Panc1 (cell line): Measurements from ENCODE around the gene ARHGEF10L.

Source experiments
- POLR2AphosphoS5 ChIP-seq: IDR thresholded peaks from 2 replicates; pipeline ENCODE4 v1.6.1; 2012; ENCODE audit warnings: mild to moderate bottlenecking, low read depth, low read length, moderate library complexity
- SIN3A ChIP-seq: IDR thresholded peaks from 2 replicates; pipeline ENCODE4 v1.6.1; 2012; ENCODE audit warnings: low read depth, mild to moderate bottlenecking, low read length, moderate library complexity, borderline replicate concordance; ENCODE audit not compliant: insufficient read depth
- TCF7L2 ChIP-seq: IDR thresholded peaks from 2 replicates; pipeline ENCODE4 v1.6.1; 2011; ENCODE audit warnings: mild to moderate bottlenecking, low read depth, low read length, inconsistent platforms
- TF ChIP-seq, protein P1 (sequence below): fragments of 450-650 bp; IDR thresholded peaks from 2 replicates; pipeline ENCODE4 v1.5.1; 2017; ENCODE audit warnings: mild to moderate bottlenecking

DNA sequence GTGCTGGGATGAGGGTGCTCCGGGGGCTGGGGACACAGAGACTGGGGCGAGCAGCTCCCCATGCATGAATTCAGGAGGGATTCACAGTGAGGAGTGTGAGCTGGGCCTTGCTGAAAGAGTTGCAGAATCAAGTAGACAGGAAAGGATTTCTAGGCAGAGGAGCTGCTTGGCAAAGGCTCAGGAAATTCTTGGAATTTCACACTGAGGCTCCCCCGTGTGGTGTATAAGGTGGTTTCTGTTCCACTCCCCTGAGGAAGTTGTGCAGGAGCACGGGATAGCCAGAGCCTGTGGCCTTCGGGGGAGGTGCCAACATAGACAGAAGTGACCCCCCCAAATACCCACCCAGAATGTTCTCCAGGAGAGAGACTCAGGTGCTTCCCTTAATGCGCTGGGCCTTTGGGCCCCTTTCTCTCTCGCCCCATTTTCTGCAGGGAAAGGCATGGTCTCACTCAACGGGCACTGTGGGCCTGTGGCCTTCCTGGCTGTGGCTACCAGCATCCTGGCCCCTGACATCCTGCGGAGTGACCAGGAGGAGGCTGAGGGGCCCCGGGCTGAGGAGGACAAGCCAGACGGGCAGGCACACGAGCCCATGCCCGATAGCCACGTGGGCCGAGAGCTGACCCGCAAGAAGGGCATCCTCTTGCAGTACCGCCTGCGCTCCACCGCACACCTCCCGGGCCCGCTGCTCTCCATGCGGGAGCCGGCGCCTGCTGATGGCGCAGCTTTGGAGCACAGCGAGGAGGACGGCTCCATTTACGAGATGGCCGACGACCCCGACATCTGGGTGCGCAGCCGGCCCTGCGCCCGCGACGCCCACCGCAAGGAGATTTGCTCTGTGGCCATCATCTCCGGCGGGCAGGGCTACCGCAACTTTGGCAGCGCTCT is 157.2 kb downstream of the ARHGEF10L start:
- TF ChIP-seq, protein P1, sequence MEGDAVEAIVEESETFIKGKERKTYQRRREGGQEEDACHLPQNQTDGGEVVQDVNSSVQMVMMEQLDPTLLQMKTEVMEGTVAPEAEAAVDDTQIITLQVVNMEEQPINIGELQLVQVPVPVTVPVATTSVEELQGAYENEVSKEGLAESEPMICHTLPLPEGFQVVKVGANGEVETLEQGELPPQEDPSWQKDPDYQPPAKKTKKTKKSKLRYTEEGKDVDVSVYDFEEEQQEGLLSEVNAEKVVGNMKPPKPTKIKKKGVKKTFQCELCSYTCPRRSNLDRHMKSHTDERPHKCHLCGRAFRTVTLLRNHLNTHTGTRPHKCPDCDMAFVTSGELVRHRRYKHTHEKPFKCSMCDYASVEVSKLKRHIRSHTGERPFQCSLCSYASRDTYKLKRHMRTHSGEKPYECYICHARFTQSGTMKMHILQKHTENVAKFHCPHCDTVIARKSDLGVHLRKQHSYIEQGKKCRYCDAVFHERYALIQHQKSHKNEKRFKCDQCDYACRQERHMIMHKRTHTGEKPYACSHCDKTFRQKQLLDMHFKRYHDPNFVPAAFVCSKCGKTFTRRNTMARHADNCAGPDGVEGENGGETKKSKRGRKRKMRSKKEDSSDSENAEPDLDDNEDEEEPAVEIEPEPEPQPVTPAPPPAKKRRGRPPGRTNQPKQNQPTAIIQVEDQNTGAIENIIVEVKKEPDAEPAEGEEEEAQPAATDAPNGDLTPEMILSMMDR, result peak; percentile 76; the same call in 1 of the 2 replicates
- TF ChIP-seq SIN3A (no peak), TCF7L2 (no peak), POLR2AphosphoS5 (no peak)
